Lung microvascular endothelial cell (primary cell): ENCODE data around the gene FBXO24. TPM values are rescaled to one million over a fixed set of nuclear protein-coding genes. Genes with fewer than 3 reads are reported as not detected.

ENCODE experiments used
- total RNA-seq: library from RNA; depleted of rRNA; stranded (reverse); fragments of >200 nt; gene quantifications from 2 replicates; pipeline ENCODE4 v1.2.1, GENCODE V29; 2014

FBXO24 gene
- total RNA-seq, 1 donor from 2014 or later: 0.20 TPM

Other genes starting within 250 kb of the FBXO24 start
- gene PILRB, start 228.2 kb upstream of the FBXO24 start, total RNA-seq: 5.2 and 21.6 TPM in 2 replicates
- 0.20 and 0.22 TPM in 2 replicates for gene PILRA, start 212.8 kb upstream of the FBXO24 start, total RNA-seq
- 0.44 and 0.79 TPM in 2 replicates for gene ZCWPW1, start 157.6 kb upstream of the FBXO24 start, total RNA-seq
- gene MEPCE, start 156.5 kb upstream of the FBXO24 start, total RNA-seq: 25.1 and 40.5 TPM in 2 replicates
- 8.1 and 11.3 TPM in 2 replicates for gene PPP1R35, start 149.8 kb upstream of the FBXO24 start, total RNA-seq
- 0.40 and 0.44 TPM in 2 replicates for gene SPACDR, start 122.1 kb upstream of the FBXO24 start, total RNA-seq
- gene TSC22D4, start 107.1 kb upstream of the FBXO24 start, total RNA-seq: 21.6 and 25.8 TPM in 2 replicates
- 2.0 and 6.3 TPM in 2 replicates for gene NYAP1, start 102.4 kb upstream of the FBXO24 start, total RNA-seq
- 25.5 and 74.2 TPM in 2 replicates for gene AGFG2, start 47.1 kb upstream of the FBXO24 start, total RNA-seq
- not detected in 2 replicates for gene SAP25, start 12.4 kb upstream of the FBXO24 start, total RNA-seq
- gene LRCH4, start 199 bp upstream of the FBXO24 start, total RNA-seq: 5.8 and 6.3 TPM in 2 replicates
- 0.22 TPM in 1 of 2 replicates, not detected in the other for gene PCOLCE, start 16.0 kb downstream of the FBXO24 start, total RNA-seq
- gene MOSPD3, start 26.2 kb downstream of the FBXO24 start, total RNA-seq: 5.2 and 5.4 TPM in 2 replicates
- under 0.01 TPM in 2 replicates for gene TFR2, start 55.2 kb downstream of the FBXO24 start, total RNA-seq
- gene ACTL6B, start 70.1 kb downstream of the FBXO24 start, total RNA-seq: not detected in 2 replicates
- 72.1 and 76.4 TPM in 2 replicates for gene GNB2, start 87.4 kb downstream of the FBXO24 start, total RNA-seq
- gene GIGYF1, start 107.9 kb downstream of the FBXO24 start, total RNA-seq: 8.1 and 14.9 TPM in 2 replicates
- 28.1 and 33.3 TPM in 2 replicates for gene POP7, start 119.8 kb downstream of the FBXO24 start, total RNA-seq
- gene EPO, start 134.1 kb downstream of the FBXO24 start, total RNA-seq: not detected in 2 replicates
- gene ZAN, start 147.3 kb downstream of the FBXO24 start, total RNA-seq: not detected in 2 replicates
- 250 and 393 TPM in 2 replicates for gene EPHB4, start 241.2 kb downstream of the FBXO24 start, total RNA-seq